GM23338 (cell line): ENCODE results near the gene RFXAP.

Experiments
- CTCF ChIP-seq, 2 experiments: fragments of 200-600 bp in 1 of 2; sonication (generic) in 1 of 2; conservative IDR thresholded peaks; 2 replicates each; pipeline versions ENCODE4 v1.5.1 to v1.6.1; 2016 to 2017; ENCODE audit warnings: antibody characterized with exemption in 2 of 2, low read depth in 2 of 2, mild to moderate bottlenecking in 2 of 2, moderate library complexity in 1 of 2
- EZH2 ChIP-seq: fragments of 200-600 bp; sonication (generic); IDR thresholded peaks from one replicate; pipeline ENCODE4 v1.8.0; 2017; ENCODE audit warnings: antibody characterized with exemption, mild to moderate bottlenecking, low read depth; ENCODE audit not compliant: unreplicated experiment

GRCh38 chr13:36818804-36819738 lies at the start of gene RFXAP:
- TF ChIP-seq CTCF (conservative IDR thresholded peaks at IDR 0.05; ENCODE audit: low read depth in 2 of 2) (no peak), EZH2 (no peak)
